ENCODE measurements around the gene CCDC178.
"Not testable (repeated sequence)": the region's sequence is repeated elsewhere in the genome, so short reads cannot be mapped to it uniquely, and the experiment has no call there.

The CCDC178 gene

DNA sequence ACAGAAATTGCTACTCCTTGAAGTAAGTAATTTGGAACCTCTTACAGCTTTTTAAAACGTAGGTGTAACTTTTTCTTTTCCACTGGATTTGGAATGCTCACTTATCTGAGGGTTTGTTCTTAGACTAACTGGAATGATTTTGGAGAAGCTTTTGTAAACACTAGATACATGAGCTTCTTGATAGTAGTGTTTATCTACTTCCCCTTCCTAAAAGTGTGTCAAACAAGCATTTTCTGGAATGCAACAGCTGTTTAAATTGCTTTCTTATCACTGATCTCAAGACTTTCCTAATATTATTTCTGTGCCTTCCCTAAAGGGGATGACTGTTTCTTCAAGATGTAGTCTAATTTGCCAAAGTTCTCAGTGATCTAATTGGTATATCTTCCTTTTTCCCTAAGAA, 282.6 kb downstream of the CCDC178 start:
- no peak for DNase-seq
- no peak for TF ChIP-seq POLR2A (IDR thresholded peaks at IDR 0.05; ENCODE audit: low read length)

DNA sequence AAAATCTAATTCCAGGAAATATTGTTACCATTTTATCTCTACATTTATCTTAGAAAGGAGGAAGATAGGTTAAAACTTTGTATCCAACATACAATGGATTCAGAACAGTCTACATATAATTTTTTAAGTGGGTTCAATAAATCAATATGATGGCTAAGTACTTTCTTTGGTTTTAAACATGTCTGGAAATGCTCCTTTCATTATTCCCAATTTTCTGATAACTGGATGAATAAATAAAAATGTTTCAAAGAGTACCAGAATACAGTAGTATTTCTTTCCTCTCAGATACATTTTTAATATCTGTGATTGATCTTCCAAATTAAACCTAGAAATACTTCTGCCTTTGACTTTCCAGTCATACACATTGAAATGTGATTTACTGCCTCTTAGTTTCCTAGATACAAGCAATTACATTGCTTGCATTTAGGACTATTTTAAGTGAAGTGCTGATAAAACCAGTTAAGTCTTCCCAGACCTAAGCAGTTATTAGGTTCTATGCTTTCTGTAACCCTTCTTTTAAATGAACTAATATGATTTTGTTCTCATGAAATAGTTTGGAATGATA, 283.5 kb downstream of the CCDC178 start:
- DNase-seq, result no peak
- TF ChIP-seq POLR2A (IDR thresholded peaks at IDR 0.05; ENCODE audit: low read length), result no peak

DNA sequence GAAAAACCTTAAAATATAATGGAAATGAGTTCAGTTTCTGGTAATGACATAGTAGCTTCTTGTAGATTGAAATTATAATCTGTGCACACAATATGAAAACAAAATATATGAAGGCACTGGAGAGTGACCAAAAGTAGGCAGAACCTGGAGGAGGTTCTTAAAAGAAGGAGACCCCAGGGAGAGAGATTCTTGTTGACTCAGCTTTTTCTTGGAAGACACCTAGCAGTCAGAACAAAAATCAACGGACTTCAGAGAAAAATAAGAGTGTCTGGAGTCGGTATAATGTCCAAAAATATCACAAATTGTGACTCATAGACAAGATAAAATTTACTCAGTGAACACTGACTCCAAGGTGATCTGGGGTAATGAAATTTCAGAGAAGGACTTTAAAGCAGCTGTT, 286.5 kb downstream of the CCDC178 start:
- no peak for DNase-seq
- TF ChIP-seq POLR2A (IDR thresholded peaks at IDR 0.05; ENCODE audit: low read length) (no peak), GATA1 (IDR thresholded peaks at IDR 0.05; ENCODE audit: low read depth, low read length) (no peak)

DNA sequence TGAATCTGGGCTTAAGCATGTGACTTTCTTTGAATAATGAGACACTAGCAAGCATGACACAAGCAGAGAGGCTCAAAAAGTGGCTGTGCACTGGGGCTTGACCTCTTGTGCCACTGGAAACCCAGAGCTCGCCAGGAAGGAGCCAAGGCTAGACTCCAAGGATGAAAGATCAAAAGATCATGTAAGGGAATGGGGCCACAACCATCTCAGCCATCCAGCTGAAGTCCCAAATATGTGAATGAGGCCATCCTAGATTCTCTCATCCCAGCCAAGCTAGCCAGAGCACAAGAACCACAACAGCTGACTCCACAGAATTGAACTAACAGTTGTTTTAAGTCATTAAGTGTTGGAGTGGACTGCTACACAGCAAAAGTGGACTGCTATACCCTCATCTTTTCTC, 288.1 kb downstream of the CCDC178 start:
- no peak for DNase-seq
- TF ChIP-seq GATA1 (IDR thresholded peaks at IDR 0.05; ENCODE audit: low read depth, low read length), result no peak
- no peak for TF ChIP-seq POLR2A (IDR thresholded peaks at IDR 0.05; ENCODE audit: low read length)

DNA sequence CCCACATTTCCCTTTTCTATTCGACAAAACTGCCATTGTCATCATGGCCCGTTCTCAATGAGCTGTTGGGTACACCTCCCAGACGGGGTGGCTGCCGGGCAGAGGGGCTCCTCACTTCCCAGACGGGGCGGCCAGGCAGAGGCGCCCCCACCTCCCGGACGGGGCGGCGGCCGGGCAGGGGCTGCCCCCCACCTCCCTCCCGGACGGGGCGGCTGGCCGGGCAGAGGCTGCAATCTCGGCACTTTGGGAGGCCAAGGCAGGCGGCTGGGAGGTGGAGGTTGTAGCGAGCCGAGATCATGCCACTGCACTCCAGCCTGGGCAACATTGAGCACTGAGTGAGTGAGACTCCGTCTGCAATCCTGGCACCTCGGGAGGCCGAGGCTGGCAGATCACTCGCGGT, 292.7 kb downstream of the CCDC178 start:
- not testable (repeated sequence) for DNase-seq

DNA sequence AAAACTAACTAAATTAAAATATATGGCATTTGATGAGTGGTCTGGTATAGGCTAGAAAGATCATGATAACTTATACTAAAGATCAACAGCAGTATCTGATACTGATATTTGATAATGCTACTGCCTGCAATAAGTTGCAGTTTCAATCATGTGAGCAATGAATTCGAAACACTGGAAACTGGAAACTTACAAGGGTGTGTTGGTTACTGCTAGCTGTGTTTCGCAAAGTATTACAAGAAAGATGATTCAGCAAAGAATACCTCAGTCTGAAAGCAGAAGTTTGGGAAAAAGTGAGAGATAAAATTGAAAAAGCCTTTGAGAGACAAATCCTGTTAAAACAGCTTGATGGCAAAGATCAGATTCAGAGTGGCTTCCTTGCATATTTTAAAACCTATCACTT, 294.5 kb downstream of the CCDC178 start:
- no peak for DNase-seq
- TF ChIP-seq POLR2A (IDR thresholded peaks at IDR 0.05; ENCODE audit: low read length) (no peak), GATA1 (IDR thresholded peaks at IDR 0.05; ENCODE audit: low read depth, low read length) (no peak)

DNA sequence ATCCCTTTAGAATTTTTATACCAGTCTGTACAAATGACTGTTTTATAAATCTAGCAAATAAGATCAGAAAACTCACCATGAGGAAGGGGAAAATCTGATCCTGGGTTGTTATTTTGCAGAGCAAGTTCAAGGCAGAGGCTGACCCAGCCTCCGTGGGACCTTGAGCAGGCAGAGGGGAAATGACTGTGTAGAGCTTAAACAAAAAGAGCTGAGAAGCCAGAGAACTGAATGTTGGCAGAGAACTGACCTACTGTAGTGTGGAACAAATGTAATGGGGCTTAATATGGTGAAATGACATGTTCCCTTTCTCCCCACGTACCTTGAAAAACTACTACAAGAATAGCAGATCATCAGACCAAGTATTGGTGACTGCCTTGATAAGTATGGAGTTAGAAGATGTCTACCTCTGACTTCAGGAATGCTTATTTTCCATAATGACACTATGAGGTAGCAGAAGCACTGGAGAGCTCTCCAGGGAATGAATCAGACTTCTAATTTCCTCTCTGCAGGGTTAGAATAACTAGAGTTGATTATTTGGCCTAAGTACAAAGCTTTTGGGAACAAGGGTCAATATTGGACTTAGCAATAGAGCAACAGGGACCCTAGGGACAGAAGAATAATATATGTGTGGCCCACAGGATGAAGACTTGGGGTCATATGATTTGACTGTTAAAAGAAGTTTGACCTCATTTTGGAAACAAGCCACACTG, 304.4 kb downstream of the CCDC178 start:
- TF ChIP-seq GATA1 (IDR thresholded peaks at IDR 0.05; ENCODE audit: low read depth, low read length) (no peak), POLR2A (IDR thresholded peaks at IDR 0.05; ENCODE audit: low read length) (no peak)
- no peak for DNase-seq

DNA sequence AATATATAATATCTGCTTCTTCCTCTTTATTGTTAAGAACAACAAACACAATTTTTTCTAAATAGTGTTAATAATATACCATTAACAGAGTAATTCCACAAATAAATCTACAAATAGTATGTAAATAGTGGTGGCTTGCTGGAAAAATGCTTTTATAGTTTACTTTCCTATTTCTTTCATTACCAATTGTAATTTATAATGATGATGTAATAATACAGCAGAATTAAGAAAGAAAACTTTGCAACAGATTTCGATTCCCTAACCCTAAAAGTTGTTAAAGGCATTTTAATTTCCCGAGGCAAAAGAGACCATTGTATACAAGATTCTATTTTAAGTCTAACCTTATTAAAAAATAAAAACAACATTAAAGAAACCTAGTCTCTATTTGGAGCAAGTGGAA, 307.9 kb downstream of the CCDC178 start:
- TF ChIP-seq GATA1 (IDR thresholded peaks at IDR 0.05; ENCODE audit: low read depth, low read length), result no peak
- no peak for TF ChIP-seq POLR2A (IDR thresholded peaks at IDR 0.05; ENCODE audit: low read length)
- no peak for DNase-seq

DNA sequence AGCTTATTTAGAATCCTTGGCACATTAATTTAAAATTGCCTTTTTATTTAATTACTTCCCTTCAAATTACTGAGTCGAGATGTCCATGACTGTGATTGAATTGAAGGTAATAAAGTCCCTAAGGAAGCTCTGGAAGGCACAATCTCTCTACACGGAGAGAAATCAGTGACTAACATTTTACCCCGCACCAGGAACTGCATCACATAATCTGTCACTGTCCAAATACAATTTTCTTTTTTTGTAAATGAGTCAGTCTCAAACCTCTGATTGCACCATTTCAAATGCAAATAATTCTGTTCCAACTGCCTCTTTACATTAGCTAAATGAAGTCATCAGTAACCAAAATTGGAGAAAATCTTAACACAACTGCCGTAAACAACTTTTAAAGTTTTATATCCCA, 311.9 kb downstream of the CCDC178 start:
- DNase-seq, result no peak
- TF ChIP-seq GATA1 (IDR thresholded peaks at IDR 0.05; ENCODE audit: low read depth, low read length), result no peak
- TF ChIP-seq POLR2A (IDR thresholded peaks at IDR 0.05; ENCODE audit: low read length), result no peak

DNA sequence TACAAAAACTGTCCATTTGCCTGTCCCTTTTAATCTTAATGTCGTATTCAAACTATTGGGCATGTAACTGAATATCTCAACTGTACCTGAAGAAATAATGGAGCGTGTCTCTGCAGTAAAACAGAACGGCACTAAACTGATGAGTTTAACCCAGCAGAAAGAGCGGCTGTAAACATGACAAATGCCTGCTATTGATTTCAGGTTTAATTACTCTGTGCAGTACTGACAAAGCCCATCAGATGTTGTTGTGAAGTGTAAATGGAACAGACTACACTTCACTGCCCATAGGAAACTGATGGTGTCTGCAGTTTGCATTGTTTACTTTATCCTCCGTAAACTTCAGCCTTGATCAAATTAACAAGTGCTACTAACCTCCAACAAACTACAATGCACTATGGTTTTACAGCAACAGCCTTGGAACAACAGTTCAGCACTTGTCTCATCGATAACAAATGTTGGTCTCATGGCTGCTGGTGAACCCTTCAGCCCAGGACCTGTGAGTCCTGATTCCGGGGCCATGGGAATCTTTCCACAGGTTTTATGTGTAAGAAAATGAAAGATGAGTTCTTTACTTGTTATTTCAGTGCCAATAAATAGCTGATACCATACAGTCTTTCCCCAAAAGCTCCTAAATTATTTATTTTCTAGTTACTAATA, 316.5 kb downstream of the CCDC178 start:
- DNase-seq, result no peak
- TF ChIP-seq POLR2A (IDR thresholded peaks at IDR 0.05; ENCODE audit: low read length), result no peak
- TF ChIP-seq GATA1 (IDR thresholded peaks at IDR 0.05; ENCODE audit: low read depth, low read length), result no peak

DNA sequence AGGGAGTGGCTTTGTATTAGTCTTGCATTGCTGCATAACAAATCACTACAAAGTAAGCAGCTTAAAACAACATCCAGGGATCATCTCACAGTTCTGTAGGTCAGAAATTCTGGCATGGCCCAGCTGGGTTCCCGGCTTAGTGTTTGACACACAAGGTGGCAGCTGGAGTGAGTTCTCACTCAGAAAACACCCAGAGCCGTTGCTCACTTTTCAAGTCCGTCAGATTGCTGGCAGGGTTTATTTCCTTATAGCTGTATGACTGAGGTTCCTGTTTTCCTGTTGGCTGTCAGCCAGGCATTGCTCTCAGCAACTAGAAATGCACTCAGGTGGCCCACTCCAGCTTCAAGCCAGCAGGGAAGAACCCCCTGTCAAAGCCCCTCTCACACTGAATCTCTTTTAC, 324.1 kb downstream of the CCDC178 start:
- TF ChIP-seq POLR2A (IDR thresholded peaks at IDR 0.05; ENCODE audit: low read length) (no peak), GATA1 (IDR thresholded peaks at IDR 0.05; ENCODE audit: low read depth, low read length) (no peak)
- no peak for DNase-seq

DNA sequence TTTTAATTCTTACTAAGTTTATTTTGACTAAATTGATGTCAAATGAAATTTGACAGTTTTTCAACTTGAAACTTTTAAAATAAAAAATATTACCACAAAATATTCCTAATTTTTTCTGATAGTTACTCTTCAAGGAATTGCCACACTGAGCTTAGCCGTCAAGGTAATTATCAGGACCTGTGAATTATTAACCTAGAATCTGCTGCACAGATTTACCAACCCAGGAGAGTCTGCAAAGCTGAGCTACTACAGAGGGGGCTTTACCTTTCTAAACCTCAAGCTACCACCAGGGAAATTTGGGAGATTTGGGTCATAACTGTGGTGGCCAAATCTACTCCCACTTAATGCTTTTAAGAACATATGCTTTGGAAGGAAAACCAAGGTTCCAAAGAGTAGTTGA, 324.6 kb downstream of the CCDC178 start:
- TF ChIP-seq GATA1 (IDR thresholded peaks at IDR 0.05; ENCODE audit: low read depth, low read length), result no peak
- no peak for TF ChIP-seq POLR2A (IDR thresholded peaks at IDR 0.05; ENCODE audit: low read length)

DNA sequence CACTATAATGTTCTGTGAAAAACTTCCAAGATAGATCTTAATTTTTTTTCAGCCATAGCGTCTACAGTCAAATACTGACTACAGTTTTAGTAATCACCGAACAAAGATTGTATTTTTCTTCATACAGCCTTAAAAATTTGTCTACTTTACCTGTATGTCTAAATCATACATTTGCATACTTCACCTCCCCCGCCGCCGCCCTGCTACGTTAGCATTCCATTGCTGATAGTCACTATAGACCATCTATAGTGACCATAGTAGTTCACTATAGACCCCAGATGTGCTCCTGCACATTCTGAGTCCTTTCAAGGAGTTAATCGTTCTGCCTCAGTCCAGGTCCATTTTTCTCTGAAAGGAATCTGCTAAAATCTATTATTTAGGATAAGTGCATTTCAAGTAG, 325.0 kb downstream of the CCDC178 start:
- no peak for DNase-seq
- TF ChIP-seq GATA1 (IDR thresholded peaks at IDR 0.05; ENCODE audit: low read depth, low read length), result no peak
- no peak for TF ChIP-seq POLR2A (IDR thresholded peaks at IDR 0.05; ENCODE audit: low read length)

More for the DNA sequence above, 324.6 kb downstream of the CCDC178 start:
- DNase-seq, result no peak

DNA sequence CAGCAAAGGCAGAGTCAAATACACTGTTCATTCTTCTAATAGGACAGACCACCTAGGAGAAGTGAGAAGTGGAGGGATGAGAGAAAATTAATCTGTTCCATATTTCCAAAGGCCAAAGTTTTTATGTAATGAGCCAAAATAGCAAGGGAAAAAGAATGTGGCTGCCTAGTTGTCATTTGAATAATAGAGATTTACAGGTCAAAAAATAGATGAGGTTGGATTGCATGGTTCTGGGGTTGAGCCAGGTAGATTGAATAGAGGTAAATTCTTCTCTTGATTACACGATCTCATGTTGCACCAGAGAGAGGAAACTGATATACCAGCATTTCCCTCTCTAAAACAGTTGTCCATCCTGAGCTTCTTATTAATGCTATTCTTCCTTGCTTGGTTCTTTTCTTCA, 325.8 kb downstream of the CCDC178 start:
- no peak for DNase-seq
- TF ChIP-seq POLR2A (IDR thresholded peaks at IDR 0.05; ENCODE audit: low read length), result no peak
- TF ChIP-seq GATA1 (IDR thresholded peaks at IDR 0.05; ENCODE audit: low read depth, low read length), result no peak

DNA sequence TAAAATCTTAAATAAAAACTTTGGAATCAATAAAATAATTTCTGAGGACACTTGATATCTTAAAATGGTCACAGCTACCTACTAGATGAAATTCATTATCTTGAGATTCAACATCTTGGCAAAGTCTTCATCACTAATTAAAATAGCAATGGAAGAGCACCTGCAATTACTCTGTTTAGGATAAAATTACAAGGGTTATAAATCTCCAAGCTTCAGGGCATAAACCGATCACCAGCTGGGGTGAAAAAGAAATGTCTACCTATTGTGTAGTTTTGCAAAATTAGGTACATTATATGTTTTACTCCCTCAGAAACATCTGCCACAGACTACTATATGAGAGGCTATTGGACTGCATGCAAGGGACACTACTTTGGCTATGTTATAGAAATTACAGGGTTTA, 327.1 kb downstream of the CCDC178 start:
- no peak for DNase-seq
- TF ChIP-seq GATA1 (IDR thresholded peaks at IDR 0.05; ENCODE audit: low read depth, low read length) (no peak), POLR2A (IDR thresholded peaks at IDR 0.05; ENCODE audit: low read length) (no peak)

All from erythroblast (primary cell).